Activated T-helper 2 cell treated with anti-CD3 and anti-CD28 coated beads, Interferon-gamma antibody, Interleukin-2, Interleukin-4, amounts not matched to agents 10 μg/mL and 5 μg/mL and 100 μg/mL, durations not matched to agents 14 hours and 24 hours and 36 hours (primary cell): ENCODE measurements around the gene TCF4. TPM values are rescaled to one million over a fixed set of nuclear protein-coding genes. Genes with fewer than 3 reads are reported as not detected.

ENCODE experiments used
- DNase-seq: peaks from one replicate; pipeline ENCODE4 v3.0.0; 2021; ENCODE audit warnings: low spot score
- H3K27ac Mint-ChIP-seq: one replicate; pipeline ENCODE4 v1.8.0; 2021; ENCODE audit warnings: mixed read lengths
- H3K27me3 Mint-ChIP-seq: one replicate; pipeline ENCODE4 v1.8.0; 2021; ENCODE audit warnings: low read depth, mixed read lengths
- H3K36me3 Mint-ChIP-seq: one replicate; pipeline ENCODE4 v1.8.0; 2021; ENCODE audit warnings: low read depth, mixed read lengths
- H3K4me1 Mint-ChIP-seq: one replicate; pipeline ENCODE4 v1.8.0; 2021; ENCODE audit warnings: low read depth, mixed read lengths
- H3K4me3 Mint-ChIP-seq: one replicate; pipeline ENCODE4 v1.8.0; 2021; ENCODE audit warnings: low read depth, mild to moderate bottlenecking, moderate library complexity, mixed read lengths
- H3K9me3 Mint-ChIP-seq: one replicate; pipeline ENCODE4 v1.8.0; 2021; ENCODE audit warnings: mixed read lengths
- intact Hi-C: fragments of 100-400 bp; cut with micrococcal nuclease; formaldehyde crosslinking; loops from one replicate; pipeline ENCODE4 v1.15.1; 2023
- total RNA-seq: library from RNA; stranded (reverse); gene quantifications from 2 replicates; pipeline ENCODE4 v1.2.3, GENCODE V29; 2022

TCF4 gene
- total RNA-seq, 1 donor from 2014 or later = 5.5 TPM

- Mint-ChIP-seq H3K4me1 (peaks cover 6% of the 10 kb centered on the region), H3K27ac (no peak overlapping the region), H3K9me3 (no peaks in the 10 kb centered on the region), H3K36me3 (no peaks in the 10 kb centered on the region), H3K27me3 (peaks cover 6% of the 10 kb centered on the region), H3K4me3 (no peak overlapping the region)
- intact Hi-C loops = no loop called here
- no peak for DNase-seq
These were observed 231.2 kb downstream of the TCF4 start for GRCh38 chr18:55356815-55357214.

GRCh38 chr18:55355223-55355622 lies 232.8 kb downstream of the TCF4 start:
- no peak overlapping the region for H3K4me3 Mint-ChIP-seq
- H3K4me1 Mint-ChIP-seq = peaks cover 10% of the 10 kb centered on the region
- H3K36me3 Mint-ChIP-seq = no peaks in the 10 kb centered on the region
- no peaks in the 10 kb centered on the region for H3K9me3 Mint-ChIP-seq
- H3K27ac Mint-ChIP-seq = no peak overlapping the region
- peaks cover 6% of the 10 kb centered on the region for H3K27me3 Mint-ChIP-seq
- no peak for DNase-seq
- intact Hi-C loops = no loop called here

DNA sequence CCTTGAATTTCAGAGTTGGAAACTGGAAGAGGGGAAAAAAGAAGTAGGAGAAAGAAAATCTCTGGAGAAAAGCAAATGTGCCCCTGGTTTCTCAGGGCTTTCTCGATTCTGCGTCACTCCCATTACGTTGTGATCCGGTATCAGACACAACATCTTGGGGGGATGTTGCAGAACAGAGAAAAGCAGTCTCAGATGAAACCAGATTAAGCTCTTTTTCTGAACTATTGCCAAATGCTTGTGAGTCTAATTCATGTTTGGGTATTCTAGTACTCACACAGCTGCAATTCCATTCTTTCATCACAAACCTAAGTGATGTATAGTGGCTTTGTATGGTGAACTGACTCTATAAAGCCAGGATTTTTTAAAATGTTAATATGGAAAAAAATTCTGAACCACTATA lies 233.2 kb downstream of the TCF4 start:
- no peak overlapping the region for H3K27ac Mint-ChIP-seq
- H3K4me1 Mint-ChIP-seq = peaks cover 10% of the 10 kb centered on the region
- intact Hi-C loops = no loop called here
- H3K27me3 Mint-ChIP-seq = peaks cover 8% of the 10 kb centered on the region
- H3K36me3 Mint-ChIP-seq = no peaks in the 10 kb centered on the region
- H3K4me3 Mint-ChIP-seq = no peak overlapping the region
- no peaks in the 10 kb centered on the region for H3K9me3 Mint-ChIP-seq
- no peak for DNase-seq

- H3K27me3 Mint-ChIP-seq = peaks cover 8% of the 10 kb centered on the region
- intact Hi-C loops = no loop called here
- H3K36me3 Mint-ChIP-seq = no peaks in the 10 kb centered on the region
- H3K4me1 Mint-ChIP-seq = peaks cover 10% of the 10 kb centered on the region
- no peaks in the 10 kb centered on the region for H3K9me3 Mint-ChIP-seq
- no peak for DNase-seq
- no peak overlapping the region for H3K4me3 Mint-ChIP-seq
- no peak overlapping the region for H3K27ac Mint-ChIP-seq
These were observed 234.2 kb downstream of the TCF4 start for GRCh38 chr18:55353806-55354205.

GRCh38 chr18:55353391-55353790 lies 234.6 kb downstream of the TCF4 start:
- Mint-ChIP-seq H3K4me1 (peaks cover 10% of the 10 kb centered on the region), H3K4me3 (no peak overlapping the region), H3K27ac (no peak overlapping the region), H3K36me3 (no peaks in the 10 kb centered on the region), H3K9me3 (no peaks in the 10 kb centered on the region), H3K27me3 (peaks cover 8% of the 10 kb centered on the region)
- intact Hi-C loops = no loop called here
- no peak for DNase-seq

DNA sequence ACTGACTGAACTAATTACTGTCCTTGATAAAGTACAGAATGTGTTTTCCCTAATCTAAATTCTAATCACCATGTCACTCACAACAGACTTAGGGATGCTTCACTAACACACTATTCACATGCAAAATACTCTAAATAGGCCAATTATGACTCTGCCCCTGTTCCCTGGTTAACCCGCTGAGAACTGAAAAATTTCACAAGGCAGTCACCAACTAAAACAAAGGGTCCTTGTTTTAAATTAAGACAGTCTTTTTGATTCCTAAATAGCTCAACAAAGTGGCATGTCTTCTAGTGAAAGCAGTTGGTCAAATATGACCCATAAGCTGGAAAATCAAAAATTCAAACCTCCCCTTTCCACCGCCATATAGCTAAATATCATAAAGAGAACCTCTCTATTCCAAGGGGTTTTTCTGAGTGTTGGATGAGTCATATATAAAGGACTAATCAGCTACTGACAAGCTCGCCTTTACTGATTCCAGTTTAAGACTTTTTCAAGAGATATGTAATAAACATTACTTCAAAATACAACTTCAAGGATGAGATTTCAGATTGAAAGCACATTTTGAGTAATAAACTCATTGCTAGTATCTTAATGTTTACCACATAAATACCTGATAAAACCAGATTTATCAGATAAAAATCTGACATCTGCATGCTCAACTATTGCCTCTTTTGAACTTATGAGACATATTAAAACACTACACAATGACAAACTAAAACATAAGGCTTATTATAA lies 235.8 kb downstream of the TCF4 start:
- Mint-ChIP-seq H3K9me3 (no peaks in the 10 kb centered on the region), H3K4me3 (no peak overlapping the region), H3K4me1 (peaks cover 10% of the 10 kb centered on the region), H3K36me3 (no peaks in the 10 kb centered on the region), H3K27ac (no peak overlapping the region), H3K27me3 (peaks cover 4% of the 10 kb centered on the region)
- no peak for DNase-seq
- intact Hi-C loops = loop anchor here (1.0 kb wide), 1 partner anchor 103 kb away; no protein-coding TSS in a partner anchor

GRCh38 chr18:55351241-55351691 lies 236.7 kb downstream of the TCF4 start:
- H3K9me3 Mint-ChIP-seq = no peaks in the 10 kb centered on the region
- intact Hi-C loops = no loop called here
- DNase-seq = no peak
- no peak overlapping the region for H3K4me3 Mint-ChIP-seq
- H3K36me3 Mint-ChIP-seq = no peaks in the 10 kb centered on the region
- H3K4me1 Mint-ChIP-seq = peaks cover 10% of the 10 kb centered on the region
- no peak overlapping the region for H3K27ac Mint-ChIP-seq
- peaks cover 4% of the 10 kb centered on the region for H3K27me3 Mint-ChIP-seq

DNA sequence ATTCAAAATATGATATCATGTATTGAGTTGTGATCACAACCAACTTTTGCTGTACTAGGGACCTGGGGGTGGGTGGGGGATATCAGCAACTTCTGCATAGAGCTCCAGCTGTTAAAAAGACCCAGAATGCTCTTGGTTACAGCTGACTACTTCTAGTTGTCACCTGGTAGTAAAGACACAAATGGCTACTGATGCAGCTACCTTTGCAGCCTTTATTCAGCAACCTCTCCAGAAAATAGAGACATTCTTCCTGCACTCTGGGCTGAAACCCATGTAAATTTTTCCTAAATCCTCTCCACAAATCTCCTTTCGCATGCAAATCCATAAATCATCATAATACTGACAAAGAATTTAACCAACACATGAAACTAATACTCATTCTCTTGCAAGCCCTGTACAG lies 238.3 kb downstream of the TCF4 start:
- Mint-ChIP-seq H3K4me3 (no peak overlapping the region), H3K9me3 (no peaks in the 10 kb centered on the region), H3K4me1 (peaks cover 8% of the 10 kb centered on the region), H3K27me3 (peaks cover 6% of the 10 kb centered on the region), H3K27ac (no peak overlapping the region), H3K36me3 (no peaks in the 10 kb centered on the region)
- no peak for DNase-seq
- intact Hi-C loops = loop anchor here (10.0 kb wide), 1 partner anchor 235 kb away; the partner anchor contains the start of gene TCF4

- intact Hi-C loops = loop anchor here (10.0 kb wide), 1 partner anchor 238 kb away; the partner anchor contains the start of gene TCF4
- Mint-ChIP-seq H3K27ac (no peak overlapping the region), H3K36me3 (no peaks in the 10 kb centered on the region), H3K4me1 (peaks cover 11% of the 10 kb centered on the region), H3K9me3 (no peaks in the 10 kb centered on the region), H3K27me3 (peaks cover 8% of the 10 kb centered on the region), H3K4me3 (no peak overlapping the region)
- no peak for DNase-seq
These were observed 240.8 kb downstream of the TCF4 start for GRCh38 chr18:55346961-55347740.

- peaks cover 8% of the 10 kb centered on the region for H3K4me1 Mint-ChIP-seq
- no peak overlapping the region for H3K27ac Mint-ChIP-seq
- H3K4me3 Mint-ChIP-seq = no peak overlapping the region
- intact Hi-C loops = loop anchor here (10.0 kb wide), 1 partner anchor 238 kb away; the partner anchor contains the start of gene TCF4
- peaks cover 9% of the 10 kb centered on the region for H3K27me3 Mint-ChIP-seq
- DNase-seq = no peak
- no peaks in the 10 kb centered on the region for H3K36me3 Mint-ChIP-seq
- H3K9me3 Mint-ChIP-seq = no peaks in the 10 kb centered on the region
These were observed 241.6 kb downstream of the TCF4 start for GRCh38 chr18:55346387-55346786.

DNA sequence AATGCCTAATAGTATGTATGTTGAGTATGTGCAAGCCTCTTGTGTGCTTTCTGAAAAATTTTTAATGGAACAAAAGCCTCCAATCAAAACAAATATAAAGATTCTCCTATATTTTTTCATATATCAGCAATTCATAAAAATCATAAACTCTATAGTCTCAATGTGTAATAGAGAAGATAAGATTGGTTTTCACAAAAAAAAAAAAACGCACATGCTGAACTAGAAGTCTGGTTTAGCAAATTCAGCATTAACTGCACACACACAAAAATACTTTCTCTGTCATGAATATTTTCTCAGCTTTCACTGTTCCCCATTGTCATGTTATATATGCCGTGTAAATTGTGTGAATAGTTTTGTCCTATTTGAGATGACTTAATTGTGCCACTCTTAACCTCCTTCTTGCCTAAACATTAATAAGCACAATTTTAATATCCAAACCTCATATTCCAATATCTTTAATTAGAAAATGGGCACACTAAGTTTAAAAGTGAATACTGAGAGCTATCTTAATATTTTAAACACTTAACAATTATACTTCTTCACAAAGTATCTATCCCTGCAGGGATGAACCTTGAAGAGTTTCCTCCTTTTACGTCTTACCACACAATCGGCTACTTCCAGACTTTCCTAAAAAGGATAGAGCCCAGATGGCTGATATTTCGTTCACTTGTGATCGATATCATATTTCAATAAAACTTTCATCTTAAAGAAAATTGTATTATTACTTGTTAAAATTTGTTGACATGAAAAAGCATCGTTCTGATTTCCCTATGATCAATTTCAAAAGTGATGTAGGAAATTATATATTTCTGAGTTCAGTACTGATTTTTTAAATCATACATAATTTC lies 242.7 kb downstream of the TCF4 start:
- intact Hi-C loops = loop anchor here (10.0 kb wide), 1 partner anchor 239 kb away; the partner anchor contains the start of gene TCF4
- no peak for DNase-seq
- peaks cover 4% of the 10 kb centered on the region for H3K4me1 Mint-ChIP-seq
- no peaks in the 10 kb centered on the region for H3K9me3 Mint-ChIP-seq
- H3K27me3 Mint-ChIP-seq = peaks cover 9% of the 10 kb centered on the region
- H3K4me3 Mint-ChIP-seq = no peak overlapping the region
- no peak overlapping the region for H3K27ac Mint-ChIP-seq
- H3K36me3 Mint-ChIP-seq = no peaks in the 10 kb centered on the region

- intact Hi-C loops = loop anchor here (2.0 to 10.0 kb wide), 3 partner anchors 71 to 241 kb away; partner anchors contain the start of gene TCF4
- Mint-ChIP-seq H3K27ac (no peak overlapping the region), H3K27me3 (peaks cover 7% of the 10 kb centered on the region), H3K36me3 (no peaks in the 10 kb centered on the region), H3K9me3 (no peaks in the 10 kb centered on the region), H3K4me3 (no peak overlapping the region), H3K4me1 (peaks cover 4% of the 10 kb centered on the region)
- no peak for DNase-seq
These were observed 244.5 kb downstream of the TCF4 start for GRCh38 chr18:55343396-55344073.
